Endothelial cell of umbilical vein (primary cell): ENCODE results near the gene ATPAF1. TPM values are rescaled to one million over a fixed set of nuclear protein-coding genes. Genes with fewer than 3 reads are reported as not detected.

Source experiments
- BruUV-seq: library from RNA; stranded (reverse); fragments of 400-500 nt; replicated peaks from 2 replicates; lab custom pipeline; 2021; lab: Mats Ljungman, UMichigan
- CTCF ChIA-PET: fragments of 300-600, 350-600 bp; sonication (Branson Sonifier 250); formaldehyde crosslinking; loops from one replicate; lab custom pipeline; 2021; ENCODE audit warnings: antibody characterized with exemption, inconsistent platforms; lab: Charles Lee
- POLR2A ChIA-PET: fragments of 300-600, 350-600 bp; sonication (Branson Sonifier 250); formaldehyde crosslinking; loops from one replicate; lab custom pipeline; 2021; ENCODE audit warnings: antibody characterized with exemption, inconsistent platforms; lab: Charles Lee
- DNase-seq: peaks from one replicate; pipeline ENCODE4 v3.0.0-alpha.2; 2011; ENCODE audit warnings: low read depth, low spot score
- FAIRE-seq: peaks from 2 replicates; lab custom pipeline; 2011; peaks lifted over from hg19 to GRCh38; lab: Jason Lieb, UNC
- H2AFZ ChIP-seq: 2 replicates; pipeline ENCODE4 v1.6.0; 2012; ENCODE audit warnings: low read depth, low read length, control low read depth, inconsistent platforms
- H3K27ac ChIP-seq: 2 replicates; pipeline ENCODE4 v1.5.1; 2011; ENCODE audit warnings: low read depth, mild to moderate bottlenecking, control low read depth, low read length, moderate library complexity; ENCODE audit not compliant: insufficient read depth
- H3K27me3 ChIP-seq, 2 experiments: 2 replicates each; pipeline versions ENCODE4 v1.6.0 to v1.6.1; 2011; ENCODE audit warnings: low read length in 2 of 2, mixed read lengths in 1 of 2; ENCODE audit not compliant: control insufficient read depth in 2 of 2, insufficient read depth in 2 of 2
- H3K36me3 ChIP-seq, 2 experiments: 2 replicates in 1 of 2; 3 replicates in 1 of 2; pipeline ENCODE4 v1.5.1; 2011; ENCODE audit warnings: low read length in 2 of 2, mild to moderate bottlenecking in 1 of 2, moderate library complexity in 1 of 2; ENCODE audit not compliant: control insufficient read depth in 2 of 2, insufficient read depth in 2 of 2; ENCODE audit errors: extremely low read depth in 1 of 2
- H3K4me1 ChIP-seq: 3 replicates; pipeline ENCODE4 v1.5.1; 2011; ENCODE audit warnings: mild to moderate bottlenecking, low read length; ENCODE audit not compliant: control insufficient read depth, insufficient read depth; ENCODE audit errors: extremely low read depth
- H3K4me2 ChIP-seq: 2 replicates; pipeline ENCODE4 v1.6.1; 2011; ENCODE audit warnings: low read length, control low read depth, mixed read lengths; ENCODE audit not compliant: insufficient read depth
- H3K4me3 ChIP-seq, 3 experiments: fragments of 200-600 bp in 1 of 3; sonication (generic), shearing (Covaris generic) in 1 of 3; replicated peaks in 1 of 3; 2 replicates each; pipeline ENCODE4 v1.5.1; 2011 to 2016; ENCODE audit warnings: control low read depth in 3 of 3, low read length in 3 of 3, mild to moderate bottlenecking in 2 of 3, inconsistent platforms in 1 of 3, low read depth in 1 of 3, moderate library complexity in 1 of 3; ENCODE audit not compliant: insufficient read depth in 1 of 3
- H3K79me2 ChIP-seq: 2 replicates; pipeline ENCODE4 v1.6.0; 2012; ENCODE audit warnings: low read length, inconsistent platforms; ENCODE audit not compliant: control insufficient read depth, insufficient read depth
- H3K9ac ChIP-seq: replicated peaks from 2 replicates; pipeline ENCODE3; 2011; ENCODE audit warnings: low read length, control low read depth; ENCODE audit not compliant: insufficient read depth; ENCODE audit errors: extremely low read depth
- H3K9me1 ChIP-seq: replicated peaks from 3 replicates; pipeline ENCODE4 v1.6.0; 2011; ENCODE audit warnings: mild to moderate bottlenecking, low read length; ENCODE audit not compliant: control insufficient read depth, insufficient read depth; ENCODE audit errors: extremely low read depth
- H3K9me3 ChIP-seq: replicated peaks from 2 replicates; pipeline ENCODE4 v1.5.1; 2012; ENCODE audit warnings: low read length, inconsistent platforms; ENCODE audit not compliant: control insufficient read depth, insufficient read depth
- H4K20me1 ChIP-seq: replicated peaks from 2 replicates; pipeline ENCODE3; 2011; ENCODE audit warnings: mild to moderate bottlenecking, low read length; ENCODE audit not compliant: control insufficient read depth, insufficient read depth; ENCODE audit errors: extremely low read depth
- EZH2 ChIP-seq: IDR thresholded peaks from 2 replicates; pipeline ENCODE4 v1.6.1; 2012; ENCODE audit warnings: borderline replicate concordance, low read depth, mild to moderate bottlenecking, moderate library complexity, low read length, inconsistent platforms; ENCODE audit not compliant: severe bottlenecking
- FOS ChIP-seq: IDR thresholded peaks from 2 replicates; pipeline ENCODE4 v1.6.1; 2011; ENCODE audit warnings: mild to moderate bottlenecking, low read length, moderate library complexity, borderline replicate concordance; ENCODE audit not compliant: insufficient read depth
- GATA2 ChIP-seq: IDR thresholded peaks from 2 replicates; pipeline ENCODE4 v1.7.0; 2011; ENCODE audit warnings: low read depth, mild to moderate bottlenecking, moderate library complexity, mixed read lengths, low read length; ENCODE audit not compliant: insufficient read length, insufficient read depth
- JUN ChIP-seq: IDR thresholded peaks from 2 replicates; pipeline ENCODE4 v1.6.1; 2011; ENCODE audit warnings: borderline replicate concordance, low read depth; ENCODE audit not compliant: insufficient read length, insufficient read depth
- MAX ChIP-seq: IDR thresholded peaks from 2 replicates; pipeline ENCODE4 v1.6.1; 2011; ENCODE audit not compliant: insufficient read depth, insufficient read length
- MYC ChIP-seq: IDR thresholded peaks from one replicate; pipeline ENCODE4 v1.6.1; 2011; ENCODE audit warnings: mild to moderate bottlenecking, low read depth, low read length
- POLR2A ChIP-seq: IDR thresholded peaks from 2 replicates; pipeline ENCODE4 v1.6.1; 2012; ENCODE audit warnings: low read depth, mild to moderate bottlenecking, control low read depth, low read length
- POLR2AphosphoS5 ChIP-seq: IDR thresholded peaks from 2 replicates; pipeline ENCODE4 v1.6.1; 2012; ENCODE audit warnings: low read depth, mild to moderate bottlenecking, control low read depth, low read length, moderate library complexity; ENCODE audit not compliant: insufficient read depth
- dilution Hi-C: fragments of 300-500 bp; cut with MboI; formaldehyde crosslinking; loops from one replicate; pipeline ENCODE4 v1.15.0; 2019; ENCODE audit warnings: low sequenced_read_pairs; ENCODE audit not compliant: extremely low pct_ligation_motif_present
- intact Hi-C: fragments of 100-400 bp; cut with micrococcal nuclease; formaldehyde crosslinking; loops from one replicate; pipeline ENCODE4 v1.10.0; 2022
- polyA plus RNA-seq, 4 experiments: library from polyadenylated mRNA; depleted of rRNA in 3 of 4; stranded (reverse) in 3 of 4; unstranded in 1 of 4; fragments of >200 nt; gene quantifications; 2 replicates each; pipeline versions ENCODE4 v1.2.1 to v1.2.3, GENCODE V29; 2011 to 2012; ENCODE audit warnings: missing spikeins in 1 of 4
- total RNA-seq: library from RNA; stranded (reverse); gene quantifications from 2 replicates; pipeline ENCODE4 v1.2.3, GENCODE V29; 2021
- TF ChIP-seq, protein P1 (sequence below), 2 donors: IDR thresholded peaks; 1 replicate in 1 of 2; 2 replicates in 1 of 2; pipeline ENCODE4 v1.5.1; 2011; ENCODE audit warnings: low read length in 2 of 2, mild to moderate bottlenecking in 2 of 2, moderate library complexity in 2 of 2, control low read depth in 1 of 2, inconsistent platforms in 1 of 2, low read depth in 1 of 2; ENCODE audit not compliant: insufficient read depth in 1 of 2; ENCODE audit errors: extremely low read depth in 1 of 2

The ATPAF1 gene
- total and polyA plus RNA-seq, 2 donors (not counting 3 experiments of a cell fraction or from before 2014, with no cell fraction given): 28.3 to 29.6 TPM

DNA sequence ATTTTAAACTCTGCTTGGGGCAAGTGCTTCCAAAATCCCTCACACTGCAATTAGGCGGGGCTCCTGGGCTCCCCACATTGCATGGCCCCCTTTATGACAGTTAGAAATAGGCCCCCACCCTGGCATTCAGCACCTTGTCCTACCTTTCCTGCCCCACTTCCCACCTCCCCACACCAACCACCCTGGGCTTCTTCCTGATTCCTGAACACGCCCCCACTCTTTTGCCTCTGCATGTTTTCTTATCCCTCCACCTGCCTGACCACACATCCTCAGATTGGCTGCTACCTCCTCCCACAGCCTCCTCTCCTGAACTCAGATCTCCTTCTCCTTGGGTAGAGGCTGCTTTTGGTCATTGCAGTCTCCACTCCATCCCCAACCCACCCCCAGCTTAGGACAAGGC is 53.1 kb downstream of the ATPAF1 start:
- Histone ChIP-seq H3K9me1 (no peaks in the 10 kb centered on the region), H3K4me1 (peaks cover 11% of the 10 kb centered on the region), H3K4me2 (no peak overlapping the region), H3K9me3 (no peaks in the 10 kb centered on the region), H3K27ac (no peak overlapping the region), H2AFZ (no peak overlapping the region), H3K27me3 (no peaks in the 10 kb centered on the region), H3K79me2 (no peaks in the 10 kb centered on the region), H3K4me3 (no peak overlapping the region), H3K9ac (no peak overlapping the region), H3K36me3 (no peaks in the 10 kb centered on the region), H4K20me1 (no peaks in the 10 kb centered on the region)
- FAIRE-seq: no peak
- DNase-seq: no peak
- ChIA-PET POLR2A (no interaction called here), CTCF (interaction anchor here (0.9 kb wide), 1 partner anchor 11 kb away, joined by 3 read pairs; the partner anchor contains the start of gene MKNK1)
- intact Hi-C loops (no loop called here), dilution Hi-C loops (no loop called here)
- TF ChIP-seq FOS (no peak), MAX (no peak), POLR2A (no peak), JUN (no peak)
- no TSS peak for BruUV-seq

DNA sequence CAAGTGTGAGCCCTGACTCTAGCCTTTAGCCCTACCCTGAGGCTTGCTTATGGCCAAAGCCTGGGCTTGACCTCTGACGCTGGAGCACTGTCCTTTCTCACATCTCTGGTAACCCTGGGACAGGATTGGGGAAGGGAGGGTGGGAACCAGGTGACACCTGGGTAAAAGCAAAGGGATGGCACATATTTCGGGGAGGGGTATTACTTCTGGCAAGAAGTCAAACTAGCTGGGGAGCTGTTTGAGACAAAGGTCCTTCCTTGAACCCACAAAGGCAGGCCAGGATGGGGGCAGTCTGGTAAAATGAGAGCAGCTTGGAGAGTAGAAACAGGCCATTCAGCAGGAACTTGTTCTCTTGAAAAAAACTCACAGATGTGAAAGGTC is 53.6 kb downstream of the ATPAF1 start:
- CTCF ChIA-PET: interaction anchor here (0.9 to 1.4 kb wide), 4 partner anchors 9 to 111 kb away, joined by 3 to 6 read pairs (median 4); partner anchors contain the start of gene MKNK1
- TF ChIP-seq GATA2 (no peak), JUN (no peak), EZH2 (no peak), POLR2A (no peak), FOS (no peak), POLR2AphosphoS5 (no peak), MYC (no peak), MAX (no peak)
- TF ChIP-seq, protein P1, sequence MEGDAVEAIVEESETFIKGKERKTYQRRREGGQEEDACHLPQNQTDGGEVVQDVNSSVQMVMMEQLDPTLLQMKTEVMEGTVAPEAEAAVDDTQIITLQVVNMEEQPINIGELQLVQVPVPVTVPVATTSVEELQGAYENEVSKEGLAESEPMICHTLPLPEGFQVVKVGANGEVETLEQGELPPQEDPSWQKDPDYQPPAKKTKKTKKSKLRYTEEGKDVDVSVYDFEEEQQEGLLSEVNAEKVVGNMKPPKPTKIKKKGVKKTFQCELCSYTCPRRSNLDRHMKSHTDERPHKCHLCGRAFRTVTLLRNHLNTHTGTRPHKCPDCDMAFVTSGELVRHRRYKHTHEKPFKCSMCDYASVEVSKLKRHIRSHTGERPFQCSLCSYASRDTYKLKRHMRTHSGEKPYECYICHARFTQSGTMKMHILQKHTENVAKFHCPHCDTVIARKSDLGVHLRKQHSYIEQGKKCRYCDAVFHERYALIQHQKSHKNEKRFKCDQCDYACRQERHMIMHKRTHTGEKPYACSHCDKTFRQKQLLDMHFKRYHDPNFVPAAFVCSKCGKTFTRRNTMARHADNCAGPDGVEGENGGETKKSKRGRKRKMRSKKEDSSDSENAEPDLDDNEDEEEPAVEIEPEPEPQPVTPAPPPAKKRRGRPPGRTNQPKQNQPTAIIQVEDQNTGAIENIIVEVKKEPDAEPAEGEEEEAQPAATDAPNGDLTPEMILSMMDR (IDR thresholded peaks at IDR 0.05; ENCODE audit: extremely low read depth in 1 of 2, insufficient read depth in 1 of 2, low read depth in 1 of 2, low read length in 2 of 2): no peak
- Histone ChIP-seq H2AFZ (no peak overlapping the region), H3K9me1 (no peaks in the 10 kb centered on the region), H3K9me3 (no peaks in the 10 kb centered on the region), H3K27me3 (no peaks in the 10 kb centered on the region), H3K79me2 (no peaks in the 10 kb centered on the region), H4K20me1 (no peaks in the 10 kb centered on the region), H3K9ac (no peak overlapping the region), H3K4me3 (no peak overlapping the region), H3K36me3 (no peaks in the 10 kb centered on the region), H3K4me2 (no peak overlapping the region), H3K27ac (no peak overlapping the region), H3K4me1 (peaks cover 11% of the 10 kb centered on the region)
- dilution Hi-C loops (no loop called here), intact Hi-C loops (no loop called here)
- FAIRE-seq (no peak), DNase-seq (no peak)
- POLR2A ChIA-PET: interaction anchor here (1.3 kb wide), 1 partner anchor 10 kb away, joined by 5 read pairs; the partner anchor contains the start of gene MKNK1
- no TSS peak for BruUV-seq
